ENCODE data around the gene ARHGAP15. TPM values are rescaled to one million over a fixed set of nuclear protein-coding genes. Genes with fewer than 3 reads are reported as not detected.

The ARHGAP15 gene
- polyA plus RNA-seq, 2 of the 4 experiments (the other 2 are of a cell fraction), result 0.34 TPM; not detected in 1

DNA sequence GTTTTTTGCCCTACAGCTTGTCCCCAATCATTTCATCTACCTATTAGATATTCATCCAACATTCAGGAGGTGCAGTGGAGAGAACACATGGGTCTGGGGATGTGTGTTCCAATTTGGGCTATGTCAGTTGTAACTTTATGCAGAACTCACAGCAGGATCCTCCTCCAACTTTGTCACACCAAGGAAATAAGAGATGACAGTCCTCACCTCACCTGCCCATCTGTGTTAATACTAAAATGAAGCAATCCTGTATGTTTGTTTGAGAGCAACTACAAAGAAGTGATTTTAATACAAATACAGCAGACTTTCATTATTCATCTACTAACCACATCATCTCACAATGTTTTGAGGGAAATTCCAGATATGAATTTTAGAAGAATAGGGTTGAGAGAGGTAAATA is 126.7 kb downstream of the ARHGAP15 start (continued):
- TF ChIP-seq, protein P1, sequence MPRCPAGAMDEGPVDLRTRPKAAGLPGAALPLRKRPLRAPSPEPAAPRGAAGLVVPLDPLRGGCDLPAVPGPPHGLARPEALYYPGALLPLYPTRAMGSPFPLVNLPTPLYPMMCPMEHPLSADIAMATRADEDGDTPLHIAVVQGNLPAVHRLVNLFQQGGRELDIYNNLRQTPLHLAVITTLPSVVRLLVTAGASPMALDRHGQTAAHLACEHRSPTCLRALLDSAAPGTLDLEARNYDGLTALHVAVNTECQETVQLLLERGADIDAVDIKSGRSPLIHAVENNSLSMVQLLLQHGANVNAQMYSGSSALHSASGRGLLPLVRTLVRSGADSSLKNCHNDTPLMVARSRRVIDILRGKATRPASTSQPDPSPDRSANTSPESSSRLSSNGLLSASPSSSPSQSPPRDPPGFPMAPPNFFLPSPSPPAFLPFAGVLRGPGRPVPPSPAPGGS (IDR thresholded peaks at IDR 0.05), result no peak
- TF ChIP-seq PHF8 (IDR thresholded peaks at IDR 0.05; ENCODE audit: borderline replicate concordance, low read depth) (no peak), ZSCAN20 (CRISPR knock-in tag; IDR thresholded peaks at IDR 0.05) (no peak)

DNA sequence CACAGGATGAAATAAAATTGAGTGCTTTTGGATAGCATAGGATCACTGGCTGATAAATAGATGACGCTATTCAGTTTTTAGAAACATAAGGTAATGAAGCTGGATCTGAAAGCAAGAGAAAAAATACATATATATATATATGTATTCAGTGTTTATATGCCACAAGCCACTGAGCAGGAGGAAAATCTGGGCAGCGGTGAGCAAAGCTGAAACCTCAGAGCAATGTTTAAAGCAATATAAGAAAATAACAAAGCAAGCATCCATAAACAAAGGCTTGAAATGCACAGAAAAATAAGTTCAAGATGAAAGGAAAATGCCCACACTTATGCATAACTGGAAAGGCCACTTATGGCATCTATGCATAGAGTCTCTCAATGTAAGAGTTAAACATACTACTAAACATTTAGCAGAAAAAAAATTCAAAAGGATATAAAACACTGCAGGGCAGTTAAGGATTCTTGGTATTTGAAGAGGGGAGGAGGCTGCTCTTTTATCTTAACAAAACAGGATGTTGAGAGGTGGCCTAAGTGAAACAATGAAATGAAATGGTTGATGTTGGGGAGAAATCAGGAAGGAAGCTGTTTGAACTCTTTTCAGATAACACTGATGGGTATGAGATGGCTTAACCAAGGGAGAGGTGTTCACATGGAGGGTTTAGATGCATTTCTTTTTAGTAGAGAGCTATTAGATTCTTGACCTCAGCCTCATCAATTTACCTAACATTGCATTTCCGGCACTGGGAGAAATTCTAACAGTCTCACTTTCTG is 129.1 kb downstream of the ARHGAP15 start:
- no peaks in the 10 kb centered on the region for H3K9me3 ChIP-seq
- WGBS (ENCODE audit: missing lambda C conversion rate), result 35% methylated on average over 3 of the region's 3 CpGs
- no peak overlapping the region for H3K4me3 ChIP-seq
- ChIA-PET CTCF (interaction anchor here (0.6 to 2.2 kb wide), 14 partner anchors 8 to 1042 kb away, joined by 3 to 15 read pairs (median 4); no protein-coding TSS in a partner anchor), POLR2A (no interaction called here)
- ATAC-seq (no peak), FAIRE-seq (no peak), DNase-seq (ENCODE audit: low read depth in 1 of 2, low spot score in 1 of 2) (no peak)
- H3K4me1 ChIP-seq, result no peaks in the 10 kb centered on the region
- no peak overlapping the region for H3K4me2 ChIP-seq
- TF ChIP-seq ESRRA (IDR thresholded peaks at IDR 0.05; ENCODE audit: borderline replicate concordance, low read length) (no peak), FOSL2 (IDR thresholded peaks at IDR 0.05) (no peak), FOSL2 (CRISPR knock-in tag; IDR thresholded peaks at IDR 0.05) (no peak), MAZ (IDR thresholded peaks at IDR 0.05; ENCODE audit: borderline replicate concordance, low read depth, low read length) (no peak)
- no peak overlapping the region for H3K27ac ChIP-seq

DNA sequence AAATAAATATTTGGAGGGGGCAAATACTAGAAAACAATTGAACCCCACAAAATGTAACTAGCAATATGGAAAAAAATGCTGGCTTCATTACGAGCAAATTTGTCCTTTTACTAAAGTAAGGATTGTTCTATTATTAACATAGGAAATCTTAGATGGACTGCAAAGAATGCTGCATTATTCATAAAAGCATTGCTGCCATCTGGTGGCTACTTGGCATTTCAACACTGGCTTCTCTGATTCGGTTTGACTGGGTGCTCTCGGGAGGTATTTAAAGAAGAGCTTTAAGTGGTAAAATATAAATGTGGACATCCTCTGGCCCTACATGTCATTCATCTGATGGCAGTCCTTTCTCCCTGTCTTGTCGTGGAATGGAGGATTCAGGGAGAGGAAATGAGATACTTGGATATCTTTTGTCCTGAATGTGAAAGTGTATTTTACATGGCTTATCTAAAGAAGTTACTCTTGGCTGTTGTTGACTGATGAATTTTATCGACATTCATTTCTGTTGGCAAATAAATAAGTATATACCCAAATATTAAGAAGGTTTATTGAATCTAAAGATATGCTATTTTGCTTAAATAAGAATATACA is 130.2 kb downstream of the ARHGAP15 start:
- WGBS (ENCODE audit: missing lambda C conversion rate), result 2% methylated on average over 5 of the region's 5 CpGs
- ATAC-seq (peak; percentile 82 to 94), FAIRE-seq (no peak), DNase-seq (ENCODE audit: low read depth in 1 of 2, low spot score in 1 of 2) (peak; percentile 13 to 68)
- no peaks in the 10 kb centered on the region for H3K9me3 ChIP-seq
- H3K27ac ChIP-seq, result no peak overlapping the region
- peak overlapping the region; percentile 41 for H3K4me2 ChIP-seq
- H3K4me1 ChIP-seq, result no peaks in the 10 kb centered on the region
- ChIA-PET POLR2A (no interaction called here), CTCF (interaction anchor here (0.6 to 2.2 kb wide), 23 partner anchors 9 to 229 kb away, joined by 3 to 15 read pairs (median 4); no protein-coding TSS in a partner anchor)
- H3K4me3 ChIP-seq, result no peak overlapping the region
- no peak for TF ChIP-seq EHMT2 (IDR thresholded peaks at IDR 0.05; ENCODE audit: low read depth)
- peak; percentile 74 to 77 for TF ChIP-seq RAD21 (conservative IDR thresholded peaks at IDR 0.05 in 1 of 2, IDR thresholded peaks at IDR 0.05 in 1 of 2)
- peak; percentile 72 for TF ChIP-seq SMC3 (IDR thresholded peaks at IDR 0.05)
- no peak for TF ChIP-seq GATA3 (IDR thresholded peaks at IDR 0.05; ENCODE audit: borderline replicate concordance)
- TF ChIP-seq, protein P2, sequence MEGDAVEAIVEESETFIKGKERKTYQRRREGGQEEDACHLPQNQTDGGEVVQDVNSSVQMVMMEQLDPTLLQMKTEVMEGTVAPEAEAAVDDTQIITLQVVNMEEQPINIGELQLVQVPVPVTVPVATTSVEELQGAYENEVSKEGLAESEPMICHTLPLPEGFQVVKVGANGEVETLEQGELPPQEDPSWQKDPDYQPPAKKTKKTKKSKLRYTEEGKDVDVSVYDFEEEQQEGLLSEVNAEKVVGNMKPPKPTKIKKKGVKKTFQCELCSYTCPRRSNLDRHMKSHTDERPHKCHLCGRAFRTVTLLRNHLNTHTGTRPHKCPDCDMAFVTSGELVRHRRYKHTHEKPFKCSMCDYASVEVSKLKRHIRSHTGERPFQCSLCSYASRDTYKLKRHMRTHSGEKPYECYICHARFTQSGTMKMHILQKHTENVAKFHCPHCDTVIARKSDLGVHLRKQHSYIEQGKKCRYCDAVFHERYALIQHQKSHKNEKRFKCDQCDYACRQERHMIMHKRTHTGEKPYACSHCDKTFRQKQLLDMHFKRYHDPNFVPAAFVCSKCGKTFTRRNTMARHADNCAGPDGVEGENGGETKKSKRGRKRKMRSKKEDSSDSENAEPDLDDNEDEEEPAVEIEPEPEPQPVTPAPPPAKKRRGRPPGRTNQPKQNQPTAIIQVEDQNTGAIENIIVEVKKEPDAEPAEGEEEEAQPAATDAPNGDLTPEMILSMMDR (IDR thresholded peaks at IDR 0.05), result peak; percentile 86
- TF ChIP-seq, protein P3, sequence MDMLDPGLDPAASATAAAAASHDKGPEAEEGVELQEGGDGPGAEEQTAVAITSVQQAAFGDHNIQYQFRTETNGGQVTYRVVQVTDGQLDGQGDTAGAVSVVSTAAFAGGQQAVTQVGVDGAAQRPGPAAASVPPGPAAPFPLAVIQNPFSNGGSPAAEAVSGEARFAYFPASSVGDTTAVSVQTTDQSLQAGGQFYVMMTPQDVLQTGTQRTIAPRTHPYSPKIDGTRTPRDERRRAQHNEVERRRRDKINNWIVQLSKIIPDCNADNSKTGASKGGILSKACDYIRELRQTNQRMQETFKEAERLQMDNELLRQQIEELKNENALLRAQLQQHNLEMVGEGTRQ (IDR thresholded peaks at IDR 0.05), result no peak
- TF ChIP-seq CBX8 (IDR thresholded peaks at IDR 0.05), result no peak

DNA sequence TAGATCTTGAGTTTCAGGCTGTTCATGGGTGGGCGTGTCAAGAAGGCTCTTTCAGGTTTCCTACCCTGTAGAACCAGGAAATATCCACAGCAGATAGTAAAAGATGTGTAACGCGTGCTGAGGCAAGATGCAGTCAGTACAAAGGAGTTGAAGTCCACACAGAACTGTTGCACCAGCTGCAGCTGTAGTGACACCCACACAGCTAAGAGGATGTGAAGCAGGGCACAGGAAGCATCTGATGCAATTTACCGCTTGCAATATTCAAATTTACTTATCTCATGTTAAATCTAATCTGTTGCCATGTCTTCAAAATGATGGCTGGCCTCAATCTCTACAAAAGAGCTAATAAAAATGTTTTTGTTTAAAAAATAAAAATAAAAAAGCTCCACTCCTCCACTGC is 132.8 kb downstream of the ARHGAP15 start:
- Histone ChIP-seq H3K4me3 (no peak overlapping the region), H3K9me3 (no peaks in the 10 kb centered on the region), H3K4me2 (no peak overlapping the region), H3K4me1 (no peaks in the 10 kb centered on the region), H3K27ac (no peak overlapping the region)
- WGBS (ENCODE audit: missing lambda C conversion rate), result 73% methylated on average over 4 of the region's 4 CpGs
- FAIRE-seq (no peak), DNase-seq (ENCODE audit: low read depth in 1 of 2, low spot score in 1 of 2) (no peak), ATAC-seq (no peak)
- POLR2A ChIA-PET, result no interaction called here
- TF ChIP-seq EP300 (IDR thresholded peaks at IDR 0.05) (no peak), MAZ (IDR thresholded peaks at IDR 0.05; ENCODE audit: borderline replicate concordance, low read depth, low read length) (no peak), RCOR1 (IDR thresholded peaks at IDR 0.05; ENCODE audit: low read depth, low read length) (no peak), ESRRA (IDR thresholded peaks at IDR 0.05; ENCODE audit: borderline replicate concordance, low read length) (no peak), GATA3 (IDR thresholded peaks at IDR 0.05; ENCODE audit: borderline replicate concordance) (no peak), CEBPB (IDR thresholded peaks at IDR 0.05) (no peak)
- TF ChIP-seq, protein P4, sequence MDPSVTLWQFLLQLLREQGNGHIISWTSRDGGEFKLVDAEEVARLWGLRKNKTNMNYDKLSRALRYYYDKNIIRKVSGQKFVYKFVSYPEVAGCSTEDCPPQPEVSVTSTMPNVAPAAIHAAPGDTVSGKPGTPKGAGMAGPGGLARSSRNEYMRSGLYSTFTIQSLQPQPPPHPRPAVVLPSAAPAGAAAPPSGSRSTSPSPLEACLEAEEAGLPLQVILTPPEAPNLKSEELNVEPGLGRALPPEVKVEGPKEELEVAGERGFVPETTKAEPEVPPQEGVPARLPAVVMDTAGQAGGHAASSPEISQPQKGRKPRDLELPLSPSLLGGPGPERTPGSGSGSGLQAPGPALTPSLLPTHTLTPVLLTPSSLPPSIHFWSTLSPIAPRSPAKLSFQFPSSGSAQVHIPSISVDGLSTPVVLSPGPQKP (IDR thresholded peaks at IDR 0.05; ENCODE audit: low read depth, low read length), result no peak
- TF ChIP-seq, protein P5, sequence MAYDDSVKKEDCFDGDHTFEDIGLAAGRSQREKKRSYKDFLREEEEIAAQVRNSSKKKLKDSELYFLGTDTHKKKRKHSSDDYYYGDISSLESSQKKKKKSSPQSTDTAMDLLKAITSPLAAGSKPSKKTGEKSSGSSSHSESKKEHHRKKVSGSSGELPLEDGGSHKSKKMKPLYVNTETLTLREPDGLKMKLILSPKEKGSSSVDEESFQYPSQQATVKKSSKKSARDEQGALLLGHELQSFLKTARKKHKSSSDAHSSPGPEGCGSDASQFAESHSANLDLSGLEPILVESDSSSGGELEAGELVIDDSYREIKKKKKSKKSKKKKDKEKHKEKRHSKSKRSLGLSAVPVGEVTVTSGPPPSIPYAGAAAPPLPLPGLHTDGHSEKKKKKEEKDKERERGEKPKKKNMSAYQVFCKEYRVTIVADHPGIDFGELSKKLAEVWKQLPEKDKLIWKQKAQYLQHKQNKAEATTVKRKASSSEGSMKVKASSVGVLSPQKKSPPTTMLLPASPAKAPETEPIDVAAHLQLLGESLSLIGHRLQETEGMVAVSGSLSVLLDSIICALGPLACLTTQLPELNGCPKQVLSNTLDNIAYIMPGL (CRISPR knock-in tag; IDR thresholded peaks at IDR 0.05; ENCODE audit: borderline replicate concordance), result no peak
- CTCF ChIA-PET, result interaction anchor here (0.7 to 2.4 kb wide), 5 partner anchors 42 to 228 kb away, joined by 3 to 12 read pairs (median 3); no protein-coding TSS in a partner anchor

All from A549 (cell line).